IPS DF 4.7 (cell line): Measurements from ENCODE around the gene TTC9C.
"Not testable (repeated sequence)": the region's sequence is repeated elsewhere in the genome, so short reads cannot be mapped to it uniquely, and the experiment has no call there.

Source experiments
- DNase-seq: peaks from one replicate; pipeline ENCODE4 v3.0.0-alpha.2; 2013; ENCODE audit warnings: low spot score; ENCODE audit errors: extremely low read depth

Gene TTC9C

DNA sequence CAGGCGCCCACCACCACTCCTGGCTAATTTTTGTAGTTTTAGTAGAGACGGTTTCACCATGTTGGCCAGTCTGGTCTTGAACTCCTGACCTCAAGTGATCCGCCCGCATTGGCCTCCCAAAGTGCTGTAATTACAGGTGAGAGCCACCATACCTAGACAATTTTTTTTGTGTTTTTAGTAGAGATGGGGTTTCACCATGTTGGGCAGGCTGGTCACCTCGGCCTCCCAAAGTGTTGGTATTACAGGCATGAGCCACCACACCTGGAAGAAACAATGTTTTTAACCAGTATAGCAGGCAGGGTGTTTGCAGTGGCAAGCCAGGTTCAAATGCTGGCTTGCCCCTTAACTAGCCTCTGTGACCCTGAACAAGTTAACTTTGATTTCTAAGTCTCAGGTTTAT lies 21.6 kb downstream of the TTC9C start:
- DNase-seq, result not testable (repeated sequence)

DNA sequence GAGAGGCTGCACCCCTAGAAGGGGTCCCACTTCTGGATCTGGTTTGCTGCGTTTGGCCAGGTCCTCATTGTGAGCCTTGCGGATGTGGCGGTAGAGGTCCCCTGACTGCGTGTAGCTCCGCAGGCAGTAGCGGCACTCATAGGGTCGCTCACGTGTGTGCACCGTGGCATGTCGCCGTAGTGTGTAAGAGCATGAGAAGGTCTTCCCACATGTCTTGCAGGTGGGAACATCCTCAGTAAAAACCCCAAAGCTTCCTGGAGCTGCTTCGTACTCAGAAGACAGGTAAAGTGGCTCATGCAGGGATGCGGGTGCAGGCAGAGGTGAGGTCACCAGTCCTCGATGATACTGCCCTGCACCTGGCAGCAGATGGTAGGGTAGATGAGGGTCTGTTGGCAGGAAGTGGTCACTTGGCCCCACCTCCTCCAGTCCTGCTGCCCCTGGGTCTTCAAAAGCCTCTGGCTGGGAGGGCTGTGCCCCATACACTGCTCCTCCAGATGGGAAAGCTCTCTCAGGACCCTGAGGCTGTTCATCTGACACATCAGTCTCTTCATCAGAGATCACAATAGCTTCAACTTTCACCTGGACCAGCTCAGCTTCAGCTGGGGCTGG lies 24.0 kb downstream of the TTC9C start:
- no peak for DNase-seq

DNA sequence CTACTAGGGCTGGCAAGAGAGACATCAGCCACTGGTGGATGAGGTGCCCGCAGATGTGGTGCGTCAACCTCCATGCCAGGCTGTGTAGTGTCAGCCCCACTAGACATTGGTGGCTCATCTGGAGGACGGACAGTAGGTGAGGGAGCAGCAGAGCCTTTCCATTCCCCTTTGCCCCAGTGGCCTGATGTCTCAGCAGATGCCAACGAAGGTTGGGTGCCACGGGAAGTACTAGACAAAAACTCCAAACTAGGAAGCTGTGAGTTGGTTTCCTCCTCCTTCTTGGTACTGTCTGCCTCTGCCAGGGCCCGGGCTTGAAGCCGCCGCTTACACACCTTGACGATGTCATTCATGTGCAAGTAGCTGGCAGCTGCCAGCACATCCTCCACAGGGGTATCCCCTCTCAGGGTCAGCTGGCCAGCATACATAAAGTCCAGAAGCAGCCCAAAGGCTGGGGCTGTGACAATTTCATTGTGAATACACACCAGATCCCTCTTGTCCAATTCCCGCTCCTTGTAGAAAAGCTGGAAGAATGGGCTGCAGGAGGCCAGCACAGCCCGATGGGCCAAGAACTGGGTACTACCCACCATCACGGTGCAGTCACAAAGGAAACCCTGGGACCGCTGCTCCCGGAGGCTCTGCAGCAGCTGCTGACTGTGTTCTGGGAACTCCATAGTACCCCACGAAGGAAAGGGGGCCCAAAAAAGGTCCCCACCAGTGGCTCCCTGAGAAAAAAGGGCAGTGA lies 24.9 kb downstream of the TTC9C start:
- DNase-seq, result no peak

DNA sequence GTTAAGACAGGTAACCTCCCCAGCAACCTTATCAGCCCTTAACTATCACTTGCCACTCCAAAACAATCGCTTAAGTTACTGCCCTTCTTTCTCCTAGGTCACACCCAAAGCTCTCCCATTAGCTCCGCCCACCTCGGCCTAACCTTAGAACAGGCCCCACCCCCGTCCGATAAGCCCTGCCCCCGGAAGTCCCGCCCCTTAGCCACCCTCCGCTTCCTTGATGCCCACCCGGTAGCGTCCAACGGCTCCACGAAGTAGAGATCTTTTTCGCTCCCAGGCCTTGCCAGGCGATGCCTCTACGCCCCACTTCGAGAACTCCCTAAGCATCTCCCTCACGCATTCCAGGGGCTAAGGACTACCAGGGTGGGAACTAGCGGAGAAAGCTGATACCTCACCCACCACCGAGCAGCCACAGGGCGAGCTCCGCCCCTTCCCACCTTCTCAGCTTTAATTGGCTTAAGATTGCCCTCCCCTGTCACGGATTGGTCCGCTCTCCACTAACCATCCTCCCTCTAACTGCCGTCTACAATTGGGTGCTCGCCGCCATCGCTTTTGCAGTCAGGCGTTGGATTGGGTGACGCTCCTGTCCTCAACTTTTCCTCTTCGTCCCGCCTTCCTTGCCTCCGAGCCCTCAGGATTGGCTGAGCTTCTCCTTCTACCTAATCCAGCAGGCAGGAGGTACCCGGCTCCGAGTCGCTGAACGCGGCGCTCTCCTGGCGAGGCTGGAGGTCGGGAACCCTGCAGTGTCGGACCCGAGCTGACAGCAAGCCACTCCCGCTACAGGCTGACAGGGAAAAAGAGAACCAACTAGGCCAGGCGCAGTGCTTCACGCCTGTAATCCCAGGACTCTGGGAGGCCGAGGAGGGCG lies 25.7 kb downstream of the TTC9C start, which contains the start of gene ZBTB3:
ZBTB3 (minus strand) TSS at position 425 of the 868 bp plus-strand sequence. CDS start 496 bp downstream, outside the sequence.
- peak; percentile 97 for DNase-seq

DNA sequence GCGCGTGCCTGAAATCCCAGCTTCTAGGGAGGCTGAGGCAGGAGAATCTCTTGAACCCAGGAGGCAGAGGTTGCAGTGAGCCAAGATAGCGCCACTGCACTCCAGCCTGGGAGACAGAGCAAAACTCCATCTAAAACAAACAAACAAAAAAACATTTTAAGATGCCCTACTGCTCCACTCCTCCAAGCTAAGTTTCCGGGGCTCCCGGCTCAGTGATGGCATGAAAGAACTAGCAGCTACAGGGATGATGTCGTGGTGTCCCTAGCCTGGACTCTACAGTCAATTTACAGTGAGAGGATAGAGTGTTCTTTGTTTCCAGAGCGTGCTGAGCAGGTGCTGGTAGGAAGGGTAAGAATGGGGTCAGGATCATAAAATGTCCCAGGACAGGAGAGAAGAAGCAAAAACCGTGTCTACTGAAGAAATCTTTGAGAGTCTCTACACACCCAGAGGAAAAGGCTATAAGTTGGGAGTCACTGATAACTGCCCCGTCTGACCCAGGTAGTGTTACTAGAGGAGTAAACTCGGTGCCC lies 26.9 kb downstream of the TTC9C start:
- DNase-seq, result no peak

GRCh38 chr11:62757846-62758788 lies 29.8 kb downstream of the TTC9C start:
- peak; percentile 91 for DNase-seq

DNA sequence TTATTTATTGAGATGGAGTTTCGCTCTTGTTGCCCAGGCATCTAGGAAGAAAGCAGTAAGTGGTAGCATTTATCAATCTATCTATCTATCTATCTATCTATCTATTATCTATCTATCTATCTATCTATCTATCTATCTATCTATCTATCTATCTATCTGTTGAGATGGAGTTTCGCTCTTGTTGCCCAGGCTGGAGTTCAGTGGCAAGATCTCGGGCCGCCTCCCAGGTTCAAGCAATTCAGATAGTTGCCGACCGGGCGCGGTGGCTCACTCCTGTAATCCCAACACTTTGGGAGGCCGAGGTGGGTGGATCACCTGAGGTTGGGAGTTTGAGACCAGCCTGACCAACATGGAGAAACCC lies 32.6 kb downstream of the TTC9C start:
- DNase-seq, result not testable (repeated sequence)

DNA sequence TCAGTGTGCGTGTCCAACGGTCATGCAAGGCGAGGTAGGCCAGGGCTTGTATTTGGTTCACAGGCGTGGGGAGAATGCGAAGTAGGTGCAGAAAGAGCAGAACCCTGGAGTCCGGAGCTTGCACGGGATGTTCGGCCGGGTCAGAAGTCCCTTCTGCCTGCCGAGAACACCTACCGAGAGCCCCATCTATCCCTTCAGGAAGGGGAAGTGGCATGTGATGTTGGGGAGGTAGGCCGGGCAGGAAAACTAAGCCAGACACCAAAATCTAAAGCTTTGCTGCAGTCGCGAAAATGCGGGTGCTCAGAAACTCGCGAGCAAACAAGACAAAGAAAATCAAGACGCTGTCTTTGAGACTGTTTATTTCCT lies 42.5 kb downstream of the TTC9C start:
- DNase-seq, result no peak

DNA sequence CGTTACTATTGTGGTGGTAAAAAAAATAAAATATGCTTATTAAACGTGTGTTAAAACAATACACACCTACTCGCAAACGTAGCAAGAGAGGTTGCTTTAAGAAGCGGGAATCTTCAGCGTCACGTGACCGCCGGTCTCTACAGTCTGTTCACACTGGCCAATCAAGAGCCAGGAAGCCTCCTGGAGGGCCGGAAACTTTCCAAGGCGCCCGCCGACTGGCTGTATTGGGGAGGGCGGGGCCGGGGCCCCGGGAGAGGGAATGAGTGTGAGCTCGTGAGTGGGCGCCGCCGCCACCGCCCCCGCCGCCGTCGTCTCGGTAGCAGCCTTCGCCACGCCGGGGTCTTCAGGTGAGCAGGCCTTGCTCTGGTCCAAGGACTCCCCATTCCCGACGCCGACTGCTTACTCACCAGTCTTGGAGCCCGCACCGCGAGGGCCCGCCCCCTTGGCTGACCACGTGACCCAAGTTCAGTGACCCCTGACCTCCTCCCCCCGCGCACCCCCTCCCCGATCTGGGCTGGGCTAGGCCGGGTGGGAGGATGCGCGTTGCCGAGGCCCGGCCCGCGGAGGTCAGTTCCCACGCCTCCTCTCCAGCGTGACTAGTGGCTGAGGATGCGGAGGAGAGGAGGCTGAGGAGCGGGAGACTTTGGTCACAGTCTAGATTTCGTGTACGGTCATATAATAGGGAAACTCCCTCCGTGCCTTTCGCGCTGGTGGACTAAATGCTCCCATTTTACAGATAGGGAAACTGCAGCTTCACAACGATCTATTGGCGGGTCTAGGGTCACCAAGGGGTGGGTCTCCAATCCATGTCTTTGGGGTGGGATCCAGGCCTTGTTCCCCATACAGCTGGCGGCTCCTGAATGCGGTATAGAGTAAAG lies 43.1 kb downstream of the TTC9C start, which contains the start of gene TAF6L:
TAF6L (plus strand) TSS at position 253 of the 878 bp plus-strand sequence. CDS start 4,388 bp downstream, outside the sequence.
- DNase-seq, result no peak

- no peak for DNase-seq
These were observed 46.1 kb downstream of the TTC9C start for GRCh38 chr11:62774407-62774806.

GRCh38 chr11:62775646-62776045 lies 47.4 kb downstream of the TTC9C start:
- DNase-seq, result no peak

DNA sequence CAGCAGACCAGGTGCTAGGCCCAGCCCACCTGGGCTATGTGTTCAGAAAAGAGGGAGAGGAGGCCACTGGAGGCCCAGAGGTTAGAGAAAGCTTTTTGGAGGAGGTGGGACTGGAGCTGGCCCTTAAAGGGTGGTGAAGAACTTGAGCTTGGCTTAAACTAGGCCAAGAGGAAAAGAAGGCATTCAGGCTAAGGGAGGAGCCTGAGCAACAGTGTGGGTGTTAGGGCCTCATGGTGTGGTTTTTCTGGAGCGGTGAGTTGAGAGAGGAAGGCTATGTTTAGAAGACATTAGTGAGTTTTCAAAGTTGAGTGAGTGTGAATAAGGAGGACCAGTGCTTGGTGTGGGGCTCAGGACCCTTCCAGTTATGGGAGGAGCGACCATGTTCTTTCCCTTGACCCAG lies 49.1 kb downstream of the TTC9C start:
- DNase-seq, result no peak

- no peak for DNase-seq
These were observed 50.2 kb downstream of the TTC9C start for GRCh38 chr11:62778441-62778840.

GRCh38 chr11:62782753-62783152 lies 54.5 kb downstream of the TTC9C start:
- no peak for DNase-seq

DNA sequence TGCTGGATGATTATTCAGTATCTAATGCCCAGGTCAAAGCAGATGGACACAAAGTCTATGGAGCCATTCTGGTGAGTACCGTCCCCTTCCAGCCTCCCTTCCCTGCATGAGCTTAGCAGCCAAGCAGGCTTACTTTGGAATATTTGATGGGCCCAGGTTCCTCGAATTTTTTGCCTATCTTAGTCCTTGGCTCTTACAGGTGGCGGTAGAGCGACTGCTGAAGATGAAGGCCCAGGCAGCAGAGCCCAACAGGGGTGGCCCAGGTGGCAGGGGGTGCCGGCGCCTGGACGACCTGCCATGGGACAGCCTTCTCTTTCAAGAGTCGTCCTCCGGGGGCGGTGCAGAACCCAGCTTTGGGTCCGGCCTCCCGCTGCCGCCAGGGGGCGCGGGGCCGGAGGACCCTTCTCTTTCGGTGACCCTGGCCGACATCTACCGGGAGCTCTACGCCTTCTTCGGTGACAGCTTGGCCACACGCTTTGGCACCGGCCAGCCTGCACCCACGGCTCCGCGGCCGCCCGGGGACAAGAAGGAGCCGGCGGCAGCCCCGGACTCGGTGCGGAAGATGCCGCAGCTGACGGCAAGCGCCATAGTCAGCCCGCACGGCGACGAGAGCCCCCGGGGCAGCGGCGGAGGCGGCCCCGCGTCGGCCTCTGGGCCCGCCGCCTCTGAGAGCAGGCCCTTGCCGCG lies 58.2 kb downstream of the TTC9C start:
- no peak for DNase-seq

GRCh38 chr11:62787005-62787759 lies 58.9 kb downstream of the TTC9C start, which contains the start of gene TMEM179B:
TSS of gene TMEM179B (plus strand) at chr11:62787402. CDS start at chr11:62787432, 30 bp downstream.
- peak; percentile 93 for DNase-seq
